ENCODE measurements around the gene MAPK8IP2. TPM values are rescaled to one million over a fixed set of nuclear protein-coding genes. Genes with fewer than 3 reads are reported as not detected.

The MAPK8IP2 gene
- total RNA-seq, 4 donors from 2014 or later, result 2.1 to 5.4 (median 3.6) TPM

- intact Hi-C loops (cut with DNase I; ENCODE audit: low total_unique reads), result no loop called here
- 4 to 10% methylated on average over 2 of the region's 2 CpGs for WGBS, 2 donors
- no peak overlapping the region for H3K4me3 ChIP-seq (ENCODE audit: low read depth, poor library complexity, severe bottlenecking)
- TF ChIP-seq CTCF (IDR thresholded peaks at IDR 0.05) (no peak), POLR2A (IDR thresholded peaks at IDR 0.05) (no peak)
- no peak for DNase-seq (ENCODE audit: low spot score in 2 of 2)
These were observed 1.7 kb downstream of the MAPK8IP2 start for GRCh38 chr22:50602338-50602700.

GRCh38 chr22:50603511-50604255 lies 3.1 kb downstream of the MAPK8IP2 start:
- DNase-seq (ENCODE audit: low spot score in 2 of 2), result no peak
- TF ChIP-seq CTCF (IDR thresholded peaks at IDR 0.05) (no peak), POLR2A (IDR thresholded peaks at IDR 0.05) (no peak)
- intact Hi-C loops (cut with DNase I; ENCODE audit: low total_unique reads), result no loop called here
- WGBS, 2 donors, result 22% methylated on average over 16 of the region's 70 CpGs; no CpG with 5 or more reads in 1 of the 2 donors
- no peak overlapping the region for H3K4me3 ChIP-seq (ENCODE audit: low read depth, poor library complexity, severe bottlenecking)

- intact Hi-C loops (cut with DNase I; ENCODE audit: low total_unique reads), result no loop called here
- H3K4me3 ChIP-seq (ENCODE audit: low read depth, poor library complexity, severe bottlenecking), result no peak overlapping the region
- DNase-seq (ENCODE audit: low spot score in 2 of 2), result no peak
- 57 to 75% methylated on average over 61 to 77 of the region's 103 CpGs for WGBS, 2 donors
- TF ChIP-seq POLR2A (IDR thresholded peaks at IDR 0.05) (no peak), CTCF (IDR thresholded peaks at IDR 0.05) (no peak)
These were observed 3.8 kb downstream of the MAPK8IP2 start for GRCh38 chr22:50604256-50605001.

- WGBS, 2 donors, result 82 to 83% methylated on average over 23 of the region's 23 CpGs
- H3K4me3 ChIP-seq (ENCODE audit: low read depth, poor library complexity, severe bottlenecking), result no peak overlapping the region
- TF ChIP-seq POLR2A (IDR thresholded peaks at IDR 0.05) (no peak), CTCF (IDR thresholded peaks at IDR 0.05) (no peak)
- intact Hi-C loops (cut with DNase I; ENCODE audit: low total_unique reads), result no loop called here
- DNase-seq (ENCODE audit: low spot score in 2 of 2), result no peak
These were observed 4.5 kb downstream of the MAPK8IP2 start for GRCh38 chr22:50605002-50605612.

- intact Hi-C loops (cut with DNase I; ENCODE audit: low total_unique reads), result no loop called here
- H3K4me3 ChIP-seq (ENCODE audit: low read depth, poor library complexity, severe bottlenecking), result no peak overlapping the region
- no peak for TF ChIP-seq POLR2A (IDR thresholded peaks at IDR 0.05)
- no peak for TF ChIP-seq CTCF (IDR thresholded peaks at IDR 0.05)
- WGBS, 2 donors, result 83 to 85% methylated on average over 20 of the region's 20 CpGs
- DNase-seq (ENCODE audit: low spot score in 2 of 2), result no peak
These were observed 5.1 kb downstream of the MAPK8IP2 start for GRCh38 chr22:50605613-50606074.
